H1 (cell line): Measurements from ENCODE around the gene SCN1B. TPM values are rescaled to one million over a fixed set of nuclear protein-coding genes. Genes with fewer than 3 reads are reported as not detected.

Experiments
- CTCF ChIA-PET: fragments of 300-600 bp; sonication (Branson Sonifier 250); formaldehyde crosslinking; loops from one replicate; lab custom pipeline; 2021; ENCODE audit not compliant: partially characterized antibody; lab: Charles Lee
- POLR2A ChIA-PET: fragments of 300-600 bp; sonication (Branson Sonifier 250); formaldehyde crosslinking; loops from one replicate; lab custom pipeline; 2021; ENCODE audit warnings: inconsistent platforms; ENCODE audit not compliant: partially characterized antibody; lab: Charles Lee
- DNase-seq, 2 experiments: peaks; one replicate each; pipeline versions ENCODE4 v3.0.0 to v3.0.0-alpha.2; 2010 to 2022; ENCODE audit warnings: low spot score in 2 of 2, low read depth in 1 of 2, mixed read lengths in 1 of 2
- FAIRE-seq: peaks from 2 replicates; lab custom pipeline; 2011; peaks lifted over from hg19 to GRCh38; lab: Jason Lieb, UNC
- H2AFZ ChIP-seq: 2 replicates; pipeline ENCODE4 v1.8.1; 2012; ENCODE audit warnings: low read length, inconsistent platforms
- H2AK5ac ChIP-seq: 2 replicates; pipeline ENCODE4 v1.6.1; 2013; ENCODE audit warnings: low read depth, low read length
- H2BK120ac ChIP-seq: replicated peaks from 2 replicates; pipeline ENCODE3; 2013; ENCODE audit warnings: low read depth, low read length, inconsistent platforms
- H2BK12ac ChIP-seq: 2 replicates; pipeline ENCODE4 v1.6.1; 2013; ENCODE audit warnings: low read depth, low read length
- H2BK15ac ChIP-seq: 2 replicates; pipeline ENCODE4 v1.6.1; 2013; ENCODE audit warnings: low read length
- H2BK20ac ChIP-seq: 2 replicates; pipeline ENCODE4 v1.6.1; 2013; ENCODE audit warnings: low read length
- H2BK5ac ChIP-seq: 2 replicates; pipeline ENCODE4 v1.6.1; 2013; ENCODE audit warnings: low read depth, low read length
- H3K14ac ChIP-seq: 2 replicates; pipeline ENCODE4 v1.6.1; 2013; ENCODE audit warnings: inconsistent platforms; ENCODE audit not compliant: insufficient read length
- H3K18ac ChIP-seq: 2 replicates; pipeline ENCODE4 v1.6.1; 2013; ENCODE audit warnings: low read length; ENCODE audit errors: extremely low read depth
- H3K23ac ChIP-seq: 2 replicates; pipeline ENCODE4 v1.6.1; 2013; ENCODE audit warnings: inconsistent platforms; ENCODE audit not compliant: insufficient read length
- H3K23me2 ChIP-seq: 2 replicates; pipeline ENCODE4 v1.6.1; 2013; ENCODE audit warnings: low read depth, low read length
- H3K27ac ChIP-seq: 2 replicates; pipeline ENCODE4 v1.6.1; 2011; ENCODE audit warnings: low read depth, low read length, inconsistent platforms
- H3K27me3 ChIP-seq, 4 experiments: replicated peaks in 1 of 4; 1 replicate in 1 of 4; 2 replicates in 3 of 4; pipeline versions ENCODE4 v1.6.1 to v1.8.1; 2011 to 2013; ENCODE audit warnings: low read length in 3 of 4, mild to moderate bottlenecking in 3 of 4, inconsistent platforms in 2 of 4, mixed read lengths in 2 of 4, moderate library complexity in 1 of 4; ENCODE audit not compliant: control insufficient read depth in 3 of 4, insufficient read depth in 3 of 4; ENCODE audit errors: extremely low read depth in 1 of 4
- H3K36me3 ChIP-seq, 4 experiments: 2 replicates each; pipeline versions ENCODE4 v1.6.1 to v1.8.1; 2011 to 2013; ENCODE audit warnings: mild to moderate bottlenecking in 4 of 4, low read length in 3 of 4, moderate library complexity in 2 of 4, control low read depth in 1 of 4, inconsistent platforms in 1 of 4; ENCODE audit not compliant: insufficient read depth in 4 of 4, control insufficient read depth in 2 of 4
- H3K4ac ChIP-seq: replicated peaks from 2 replicates; pipeline ENCODE3; 2013; ENCODE audit warnings: low read length, low read depth, mixed read lengths, inconsistent platforms; ENCODE audit not compliant: insufficient read length
- H3K4me1 ChIP-seq, 4 experiments: replicated peaks in 1 of 4; 1 replicate in 1 of 4; 2 replicates in 3 of 4; pipeline versions ENCODE4 v1.6.1 to v1.8.1; 2011 to 2013; ENCODE audit warnings: low read length in 3 of 4, inconsistent platforms in 2 of 4, mixed read lengths in 1 of 4; ENCODE audit not compliant: insufficient read depth in 4 of 4, control insufficient read depth in 3 of 4
- H3K4me2 ChIP-seq, 2 experiments: 2 replicates each; pipeline versions ENCODE4 v1.6.1 to v1.8.1; 2011 to 2013; ENCODE audit warnings: low read depth in 2 of 2, low read length in 2 of 2, control low read depth in 1 of 2, inconsistent platforms in 1 of 2, mild to moderate bottlenecking in 1 of 2; ENCODE audit not compliant: insufficient read depth in 1 of 2
- H3K4me3 ChIP-seq, 4 experiments: fragments of 200-600, 300-600 bp in 1 of 4; sonication (generic), shearing (Covaris generic), sonication (Bioruptor Twin) in 1 of 4; 2 replicates each; pipeline versions ENCODE4 v1.5.1 to v1.8.1; 2011 to 2016; ENCODE audit warnings: low read length in 4 of 4, low read depth in 3 of 4, control low read depth in 2 of 4, inconsistent platforms in 2 of 4, mild to moderate bottlenecking in 2 of 4, mixed read lengths in 1 of 4, moderate library complexity in 1 of 4; ENCODE audit not compliant: insufficient read depth in 2 of 4; ENCODE audit errors: extremely low read depth in 1 of 4
- H3K56ac ChIP-seq: replicated peaks from 2 replicates; pipeline ENCODE3; 2013; ENCODE audit warnings: low read depth, mild to moderate bottlenecking, mixed read lengths, low read length, inconsistent platforms; ENCODE audit not compliant: insufficient read length
- H3K79me1 ChIP-seq: 2 replicates; pipeline ENCODE4 v1.6.1; 2013; ENCODE audit warnings: low read depth, low read length, control low read depth
- H3K79me2 ChIP-seq, 2 experiments: 2 replicates each; pipeline versions ENCODE4 v1.6.1 to v1.8.1; 2012 to 2013; ENCODE audit warnings: low read length in 2 of 2, mild to moderate bottlenecking in 2 of 2, inconsistent platforms in 1 of 2; ENCODE audit not compliant: insufficient read depth in 2 of 2, control insufficient read depth in 1 of 2
- H3K9ac ChIP-seq, 4 experiments: replicated peaks in 1 of 4; 1 replicate in 1 of 4; 2 replicates in 3 of 4; pipeline versions ENCODE4 v1.6.1 to v1.8.1; 2011 to 2013; ENCODE audit warnings: low read depth in 3 of 4, low read length in 3 of 4, control low read depth in 2 of 4, mild to moderate bottlenecking in 2 of 4, moderate library complexity in 2 of 4, inconsistent platforms in 1 of 4; ENCODE audit errors: extremely low read depth in 1 of 4
- H3K9me3 ChIP-seq, 2 experiments: 2 replicates each; pipeline versions ENCODE4 v1.6.1 to v1.8.1; 2012 to 2013; ENCODE audit warnings: mild to moderate bottlenecking in 2 of 2, moderate library complexity in 2 of 2, control low read depth in 1 of 2, inconsistent platforms in 1 of 2, low read depth in 1 of 2, low read length in 1 of 2, mixed read lengths in 1 of 2; ENCODE audit not compliant: insufficient read depth in 2 of 2
- H4K20me1 ChIP-seq, 2 experiments: replicated peaks in 1 of 2; 2 replicates each; pipeline versions ENCODE3 to v1.8.1; 2011 to 2013; ENCODE audit warnings: inconsistent platforms in 2 of 2, low read length in 2 of 2, mild to moderate bottlenecking in 1 of 2; ENCODE audit not compliant: insufficient read depth in 2 of 2, control insufficient read depth in 1 of 2
- H4K5ac ChIP-seq: 2 replicates; pipeline ENCODE4 v1.6.1; 2013; ENCODE audit warnings: low read length, low read depth, mixed read lengths, inconsistent platforms; ENCODE audit not compliant: insufficient read length
- H4K8ac ChIP-seq: 2 replicates; pipeline ENCODE4 v1.8.0; 2013; ENCODE audit warnings: mild to moderate bottlenecking, moderate library complexity, low read length, inconsistent platforms; ENCODE audit not compliant: insufficient read depth; ENCODE audit errors: extremely low read depth
- H4K91ac ChIP-seq: replicated peaks from 2 replicates; pipeline ENCODE3; 2013; ENCODE audit warnings: low read length, mixed read lengths, inconsistent platforms; ENCODE audit not compliant: insufficient read length
- whole genome bisulfite sequencing, 2 experiments: shearing (Covaris generic) in 1 of 2; methylation state at CpG; one replicate each; pipeline versions ENCODE4 v1.1.6 to v1.1.7; 2013 to 2015; ENCODE audit warnings: low lambda C conversion rate in 2 of 2, mixed read lengths in 2 of 2, inconsistent platforms in 1 of 2, low coverage in 1 of 2, missing lambda C conversion rate in 1 of 2; ENCODE audit not compliant: insufficient replicate concordance in 2 of 2, insufficient coverage in 1 of 2, insufficient read length in 1 of 2; ENCODE audit errors: extremely low coverage in 1 of 2, missing lambda C conversion rate in 1 of 2; 5-methylcytosine and 5-hydroxymethylcytosine counted together
- polyA plus RNA-seq, 7 experiments: library from polyadenylated mRNA; depleted of rRNA in 3 of 7; stranded (reverse) in 5 of 7; unstranded in 2 of 7; fragments of >200 nt in 5 of 7; fragments of 200-250 nt in 2 of 7; gene quantifications; 1 replicate in 5 of 7; 2 replicates in 1 of 7; 4 replicates in 1 of 7; pipeline versions ENCODE4 v1.2.1 to v1.2.3, GENCODE V29; 2011 to 2013; ENCODE audit warnings: missing spikeins in 2 of 7, mixed read lengths in 2 of 7
- total RNA-seq: library from RNA; stranded (reverse); fragmentation: NEBNext Ultra II Directional; extraction: Animal tissue kit (Norgen Biotek cat#: 25700); gene quantifications from 2 replicates; pipeline ENCODE4 v1.2.1, GENCODE V29; 2021

SCN1B gene
- total and polyA plus RNA-seq, 2 of the 8 experiments (the other 6 are each of a cell fraction or from before 2014, with no cell fraction given), result 3.1 to 3.5 TPM

DNA sequence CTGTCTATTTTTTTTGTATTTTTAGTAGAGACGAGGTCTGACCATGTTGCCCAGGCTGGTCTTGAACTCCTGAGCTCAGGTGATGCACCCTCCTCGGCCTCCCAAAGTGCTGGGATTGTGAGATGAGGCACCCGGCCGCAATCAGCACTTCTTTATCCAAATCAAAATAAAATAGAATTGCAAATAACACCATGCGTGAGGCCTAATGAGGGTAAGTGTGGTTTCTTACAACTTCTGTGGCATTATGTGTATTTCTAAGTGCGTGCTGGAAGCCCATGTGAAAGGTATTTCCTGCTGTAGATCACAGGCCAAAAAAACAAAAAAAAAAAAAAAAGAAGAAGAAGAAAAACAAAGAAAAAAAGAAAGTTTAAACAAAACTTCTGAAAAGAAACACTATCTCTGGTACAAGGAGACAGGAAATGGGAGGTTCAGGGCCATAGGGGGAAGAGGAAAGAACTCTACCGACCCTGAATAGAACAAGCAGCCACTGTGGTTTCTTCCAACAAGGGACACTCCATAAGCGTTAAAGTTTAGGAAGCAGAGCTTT lies 33.1 kb upstream of the SCN1B start:
- H3K9ac ChIP-seq, result no peak overlapping the region
- H2AFZ ChIP-seq, result no peak overlapping the region
- H3K27ac ChIP-seq, result no peak overlapping the region
- FAIRE-seq, result no peak
- WGBS, 2 experiments, result 64% methylated on average over 7 of the region's 8 CpGs; no CpG with 5 or more reads in 1 of the 2 experiments
- H3K4me1 ChIP-seq, result peaks cover 3 to 15% (median 11%) of the 10 kb centered on the region in 4 experiments
- H3K79me2 ChIP-seq, result peaks cover 11 to 16% of the 10 kb centered on the region in 2 experiments
- H2BK20ac ChIP-seq, result peak overlapping the region; percentile 40; the same call in 1 of the 2 replicates
- H2BK120ac ChIP-seq, result peak overlapping the region; percentile 1
- no peak overlapping the region for H3K14ac ChIP-seq
- no peaks in the 10 kb centered on the region for H3K9me3 ChIP-seq
- H2BK15ac ChIP-seq, result no peak overlapping the region
- no peak for DNase-seq
- CTCF ChIA-PET, result interaction anchor here (0.6 to 1.5 kb wide), 3 partner anchors 16 to 253 kb away, joined by 3 to 7 read pairs (median 3); no protein-coding TSS in a partner anchor
- H3K36me3 ChIP-seq, result no peaks in the 10 kb centered on the region; a peak in 1 of 8 replicates
- POLR2A ChIA-PET, result interaction anchor here (0.7 to 22.5 kb wide), 4 partner anchors 10 to 158 kb away, joined by 3 to 366 read pairs (median 3); partner anchors contain the start of gene SCN1B
- no peak overlapping the region for H4K91ac ChIP-seq
- peak overlapping the region; percentile 60; the same call in 1 of the 2 replicates for H3K18ac ChIP-seq
- H4K5ac ChIP-seq, result no peak overlapping the region
- H2BK12ac ChIP-seq, result peak overlapping the region; percentile 75; the same call in 1 of the 2 replicates
- peaks cover 4 to 8% of the 10 kb centered on the region in 2 experiments for H4K20me1 ChIP-seq
- H2BK5ac ChIP-seq, result peak overlapping the region; percentile 8; the same call in 1 of the 2 replicates
- H2AK5ac ChIP-seq, result 0 out of 2 replicates have a peak overlapping the region, but pooled peaks have one; percentile 24
- H3K4me2 ChIP-seq, result no peak overlapping the region
- no peak overlapping the region for H3K56ac ChIP-seq
- peak overlapping the region; percentile 54 for H3K4ac ChIP-seq
- H3K79me1 ChIP-seq, result peaks cover 5% of the 10 kb centered on the region
- H3K23ac ChIP-seq, result no peak overlapping the region
- H3K4me3 ChIP-seq, result no peak overlapping the region
- H4K8ac ChIP-seq, result no peak overlapping the region
- no peaks in the 10 kb centered on the region for H3K27me3 ChIP-seq
- peaks cover 15% of the 10 kb centered on the region for H3K23me2 ChIP-seq
